Measurements from ENCODE around the gene PKD2. TPM values are rescaled to one million over a fixed set of nuclear protein-coding genes. Genes with fewer than 3 reads are reported as not detected.

The PKD2 gene
- total RNA-seq = 1 to 10 TPM; 7.4 to 7.7 TPM

DNA sequence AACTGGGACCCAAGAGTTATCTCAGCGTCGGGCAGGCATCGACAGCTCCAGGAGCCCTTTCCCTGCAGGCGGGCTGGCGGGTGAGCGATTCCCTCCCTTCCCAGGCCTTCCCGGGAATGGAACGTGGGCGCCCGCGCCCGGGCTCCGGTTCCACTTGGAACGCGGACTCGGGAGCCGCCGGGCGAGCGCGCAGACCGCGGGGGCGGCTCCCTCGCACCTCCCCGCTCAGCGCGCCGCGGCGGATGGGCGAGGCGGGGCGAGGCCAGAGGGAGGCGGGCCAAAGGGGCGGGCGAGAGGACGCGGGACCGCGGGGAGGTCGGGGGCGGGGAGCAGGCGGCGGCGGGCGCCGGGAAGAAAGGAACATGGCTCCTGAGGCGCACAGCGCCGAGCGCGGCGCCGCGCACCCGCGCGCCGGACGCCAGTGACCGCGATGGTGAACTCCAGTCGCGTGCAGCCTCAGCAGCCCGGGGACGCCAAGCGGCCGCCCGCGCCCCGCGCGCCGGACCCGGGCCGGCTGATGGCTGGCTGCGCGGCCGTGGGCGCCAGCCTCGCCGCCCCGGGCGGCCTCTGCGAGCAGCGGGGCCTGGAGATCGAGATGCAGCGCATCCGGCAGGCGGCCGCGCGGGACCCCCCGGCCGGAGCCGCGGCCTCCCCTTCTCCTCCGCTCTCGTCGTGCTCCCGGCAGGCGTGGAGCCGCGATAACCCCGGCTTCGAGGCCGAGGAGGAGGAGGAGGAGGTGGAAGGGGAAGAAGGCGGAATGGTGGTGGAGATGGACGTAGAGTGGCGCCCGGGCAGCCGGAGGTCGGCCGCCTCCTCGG, at the start of gene PKD2:
PKD2 (plus strand) TSS at position 332 of the 818 bp plus-strand sequence; CDS start at position 431, 99 bp downstream.
- peak; percentile 94 for ATAC-seq
- CTCF ChIA-PET = interaction anchor here (0.7 to 0.9 kb wide), 2 partner anchors 22 to 32 kb away, joined by 3 read pairs; partner anchors contain the start of gene SPP1

DNA sequence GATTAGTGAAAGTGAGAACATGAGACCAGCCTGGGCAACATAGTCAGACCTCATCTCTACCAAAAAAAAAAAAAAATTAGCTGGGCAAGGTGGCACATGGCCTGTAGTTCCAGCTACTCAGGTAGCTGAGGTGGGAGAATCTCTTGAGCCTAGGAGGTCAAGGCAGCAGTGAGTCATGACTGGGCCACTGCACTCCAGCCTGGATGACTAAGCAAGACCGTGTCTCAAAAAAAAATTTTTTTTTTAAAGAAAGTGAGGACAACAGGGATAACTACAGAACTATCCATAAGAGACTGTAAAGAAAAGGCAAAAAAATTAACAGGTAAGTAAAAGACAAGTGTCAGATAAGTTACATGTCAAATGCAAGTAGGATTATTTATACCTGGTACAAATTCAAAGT, 45.4 kb upstream of the PKD2 start:
- POLR2A ChIA-PET = no interaction called here
- Mint-ChIP-seq H3K4me1 (ENCODE audit: low read depth) (no peaks in the 10 kb centered on the region), H3K27me3 (ENCODE audit: low read depth) (peaks cover 4% of the 10 kb centered on the region), H3K36me3 (ENCODE audit: low read depth) (no peaks in the 10 kb centered on the region), H3K4me3 (no peak overlapping the region), H3K27ac (no peak overlapping the region), H3K9me3 (ENCODE audit: insufficient read depth) (no peaks in the 10 kb centered on the region)
- DNase-seq = no peak
- CTCF ChIA-PET = interaction anchor here (1.0 kb wide), 1 partner anchor 12 kb away, joined by 8 read pairs; no protein-coding TSS in a partner anchor
- ATAC-seq = no peak

More for the DNA sequence above, at the start of gene PKD2:
- H3K27me3 Mint-ChIP-seq (ENCODE audit: low read depth) = peaks cover 31% of the 10 kb centered on the region
- peaks cover 25% of the 10 kb centered on the region for H3K4me1 Mint-ChIP-seq (ENCODE audit: low read depth)
- H3K36me3 Mint-ChIP-seq (ENCODE audit: low read depth) = peaks cover 1% of the 10 kb centered on the region
- no peaks in the 10 kb centered on the region for H3K9me3 Mint-ChIP-seq (ENCODE audit: insufficient read depth)
- DNase-seq = peak; percentile 82
- POLR2A ChIA-PET = no interaction called here
- H3K4me3 Mint-ChIP-seq = peak within 1 kb of the TSS; percentile 81
- peak within 1 kb of the TSS; percentile 66 for H3K27ac Mint-ChIP-seq

DNA sequence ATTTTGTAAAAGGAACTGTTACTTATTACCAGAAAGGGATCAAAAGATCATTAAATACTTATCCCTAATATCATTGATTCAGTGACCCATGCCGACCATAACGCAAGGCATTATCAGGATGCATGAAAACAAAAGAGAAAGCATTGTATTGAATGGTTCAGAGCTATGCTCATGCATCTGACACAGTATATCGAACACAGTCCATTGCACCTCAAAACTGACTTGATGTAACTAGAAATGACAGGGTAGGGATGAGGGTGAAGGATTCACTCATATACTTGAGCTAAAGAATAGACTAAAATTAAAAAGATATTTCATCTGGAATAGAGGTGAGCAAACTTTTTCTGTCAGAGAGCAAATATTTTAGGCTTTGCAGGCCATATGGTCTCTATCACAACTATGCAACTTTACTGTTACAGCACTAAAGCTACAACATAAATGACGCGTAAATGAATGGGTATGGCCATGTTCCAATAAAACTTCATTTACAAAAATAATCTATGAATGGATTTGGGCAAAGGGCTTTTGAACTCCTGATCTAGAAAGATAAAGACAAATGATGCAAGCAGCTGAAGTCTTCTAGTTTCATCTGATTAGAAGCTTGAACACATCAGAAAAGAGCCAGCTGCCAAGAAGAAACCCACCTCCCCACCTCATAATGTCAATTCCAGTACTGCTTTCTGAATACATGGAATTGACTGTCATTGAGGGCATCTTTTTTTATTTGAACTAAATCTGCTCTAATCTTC, 44.9 kb upstream of the PKD2 start:
- POLR2A ChIA-PET = no interaction called here
- Mint-ChIP-seq H3K4me3 (no peak overlapping the region), H3K36me3 (ENCODE audit: low read depth) (no peaks in the 10 kb centered on the region), H3K9me3 (ENCODE audit: insufficient read depth) (no peaks in the 10 kb centered on the region), H3K27ac (no peak overlapping the region), H3K27me3 (ENCODE audit: low read depth) (peaks cover 4% of the 10 kb centered on the region), H3K4me1 (ENCODE audit: low read depth) (no peaks in the 10 kb centered on the region)
- CTCF ChIA-PET = interaction anchor here (3.5 kb wide), 1 partner anchor 11 kb away, joined by 21 read pairs; no protein-coding TSS in a partner anchor
- DNase-seq (no peak), ATAC-seq (no peak)

DNA sequence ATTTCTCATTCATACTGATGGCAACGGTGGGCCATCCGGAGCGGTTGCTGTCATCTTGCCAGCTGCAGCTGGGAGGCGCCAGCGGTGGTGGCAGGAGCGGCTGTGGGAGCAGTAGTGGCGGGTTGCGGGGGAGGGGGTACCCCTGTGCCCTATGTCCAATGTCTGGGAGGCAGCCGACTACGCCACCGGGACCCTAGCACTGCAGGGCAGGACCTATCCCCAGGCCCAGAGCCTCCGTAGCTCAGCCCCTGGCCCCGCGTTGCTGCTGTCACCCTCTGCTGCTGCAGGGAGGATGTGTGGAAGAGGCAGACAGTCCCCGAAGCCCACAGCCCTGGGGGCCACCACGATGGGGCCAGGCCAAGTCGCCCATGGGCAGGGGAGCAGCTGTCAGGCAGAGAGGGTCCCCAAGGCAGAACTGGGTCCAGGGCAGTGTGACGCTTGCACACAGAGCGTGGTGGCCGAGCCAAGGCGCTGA, 41.9 kb upstream of the PKD2 start:
- POLR2A ChIA-PET = no interaction called here

DNA sequence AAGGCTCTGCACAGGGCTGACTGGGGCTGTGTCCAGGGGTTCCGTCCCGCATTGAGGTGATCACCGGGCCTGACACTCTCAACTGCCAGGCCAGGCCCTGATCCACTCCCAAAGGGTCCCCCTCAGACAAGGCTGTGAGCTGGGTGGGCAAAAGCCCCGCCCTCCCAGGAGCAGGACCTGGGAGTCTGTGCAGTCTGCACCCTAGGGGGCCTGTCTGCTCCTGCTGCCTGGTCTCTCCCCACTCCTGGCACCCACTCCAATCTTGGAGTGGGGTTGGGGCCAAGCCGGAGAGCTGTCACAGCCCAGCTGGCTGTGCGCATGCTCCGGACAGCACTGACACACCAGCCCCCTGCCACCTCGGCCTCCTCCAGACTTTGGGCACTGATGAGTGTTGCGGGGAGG, 41.3 kb upstream of the PKD2 start:
- CTCF ChIA-PET = no interaction called here
- DNase-seq = no peak
- Mint-ChIP-seq H3K36me3 (ENCODE audit: low read depth) (no peaks in the 10 kb centered on the region), H3K9me3 (ENCODE audit: insufficient read depth) (no peaks in the 10 kb centered on the region), H3K4me3 (no peak overlapping the region), H3K27ac (no peak overlapping the region), H3K27me3 (ENCODE audit: low read depth) (peaks cover 15% of the 10 kb centered on the region), H3K4me1 (ENCODE audit: low read depth) (no peaks in the 10 kb centered on the region)
- POLR2A ChIA-PET = no interaction called here
- no peak for ATAC-seq

More for the DNA sequence above, 41.9 kb upstream of the PKD2 start:
- ATAC-seq (no peak), DNase-seq (no peak)
- no peak overlapping the region for H3K27ac Mint-ChIP-seq
- no peaks in the 10 kb centered on the region for H3K4me1 Mint-ChIP-seq (ENCODE audit: low read depth)
- no peak overlapping the region for H3K4me3 Mint-ChIP-seq
- H3K27me3 Mint-ChIP-seq (ENCODE audit: low read depth) = peaks cover 13% of the 10 kb centered on the region
- H3K36me3 Mint-ChIP-seq (ENCODE audit: low read depth) = no peaks in the 10 kb centered on the region
- CTCF ChIA-PET = interaction anchor here (3.5 kb wide), 1 partner anchor 8 kb away, joined by 21 read pairs; no protein-coding TSS in a partner anchor
- no peaks in the 10 kb centered on the region for H3K9me3 Mint-ChIP-seq (ENCODE audit: insufficient read depth)

DNA sequence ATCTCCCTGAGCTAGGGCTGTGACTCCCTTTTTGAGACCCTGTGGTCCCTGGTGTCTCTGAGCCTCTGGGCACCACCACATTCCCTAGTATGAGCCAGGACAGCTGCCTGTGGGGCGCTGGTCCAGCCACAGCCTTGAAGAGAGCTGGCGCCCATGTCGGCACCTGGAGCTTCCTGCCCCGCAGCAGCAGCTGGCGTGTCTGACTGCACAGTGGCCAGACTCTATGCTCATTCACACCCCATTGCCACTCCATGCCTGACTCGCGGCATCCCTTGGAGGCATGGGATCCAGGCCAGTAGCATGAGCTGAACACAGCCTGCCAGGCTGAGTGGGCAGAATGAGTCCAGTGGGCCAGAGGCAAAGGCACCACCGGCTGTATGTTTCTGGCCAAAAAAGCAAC, 40.2 kb upstream of the PKD2 start:
- Mint-ChIP-seq H3K36me3 (ENCODE audit: low read depth) (no peaks in the 10 kb centered on the region), H3K4me3 (no peak overlapping the region), H3K27ac (no peak overlapping the region), H3K4me1 (ENCODE audit: low read depth) (no peaks in the 10 kb centered on the region), H3K27me3 (ENCODE audit: low read depth) (peaks cover 18% of the 10 kb centered on the region), H3K9me3 (ENCODE audit: insufficient read depth) (no peaks in the 10 kb centered on the region)
- ATAC-seq = no peak
- ChIA-PET POLR2A (interaction anchor here (0.8 kb wide), 1 partner anchor 145 kb away, joined by 3 read pairs; no protein-coding TSS in a partner anchor), CTCF (no interaction called here)
- DNase-seq = no peak

DNA sequence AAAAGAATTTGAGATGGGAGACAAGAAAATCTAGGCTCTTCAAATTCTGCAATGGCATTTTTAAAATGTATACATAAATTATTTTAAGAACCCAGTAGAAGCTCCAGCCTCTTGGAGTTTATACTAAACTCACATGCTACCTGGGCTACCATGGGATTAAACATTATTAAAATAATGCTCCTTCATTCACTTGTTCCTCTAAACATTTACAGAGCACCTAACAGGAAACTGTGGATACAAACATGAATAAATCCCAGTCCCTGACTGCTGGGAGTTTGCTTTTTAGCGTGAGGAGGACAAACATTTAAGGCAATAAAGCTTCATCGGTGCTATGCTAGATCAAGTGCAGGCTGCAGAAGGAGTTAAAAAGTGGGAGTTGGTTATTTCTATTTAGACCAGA, 37.3 kb upstream of the PKD2 start:
- CTCF ChIA-PET = no interaction called here
- H3K4me1 Mint-ChIP-seq (ENCODE audit: low read depth) = no peaks in the 10 kb centered on the region
- ATAC-seq = no peak
- H3K4me3 Mint-ChIP-seq = no peak overlapping the region
- POLR2A ChIA-PET = no interaction called here
- no peaks in the 10 kb centered on the region for H3K36me3 Mint-ChIP-seq (ENCODE audit: low read depth)
- H3K27me3 Mint-ChIP-seq (ENCODE audit: low read depth) = peaks cover 29% of the 10 kb centered on the region
- DNase-seq = no peak
- no peaks in the 10 kb centered on the region for H3K9me3 Mint-ChIP-seq (ENCODE audit: insufficient read depth)
- H3K27ac Mint-ChIP-seq = no peak overlapping the region

DNA sequence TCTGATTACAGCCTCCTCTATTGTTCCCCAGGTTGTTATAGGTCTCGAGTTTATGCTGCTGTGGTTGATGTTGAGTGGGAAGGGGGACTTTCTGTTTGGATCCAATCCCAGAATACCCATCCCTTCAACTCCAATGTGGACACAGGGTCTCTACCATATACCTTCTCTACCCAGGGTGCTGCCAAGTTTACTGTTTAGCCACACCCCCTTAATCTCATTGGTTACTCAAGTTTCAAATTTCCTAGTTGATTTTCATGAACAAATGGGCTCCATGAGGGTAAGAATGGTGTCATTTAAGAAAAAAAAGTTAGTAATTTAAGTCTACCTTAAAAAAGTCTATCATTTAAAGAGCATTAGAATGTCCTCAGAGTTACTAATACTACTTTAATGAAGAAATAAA, 35.6 kb upstream of the PKD2 start:
- Mint-ChIP-seq H3K36me3 (ENCODE audit: low read depth) (no peaks in the 10 kb centered on the region), H3K4me1 (ENCODE audit: low read depth) (peaks cover 7% of the 10 kb centered on the region), H3K4me3 (no peak overlapping the region), H3K27me3 (ENCODE audit: low read depth) (peaks cover 34% of the 10 kb centered on the region), H3K9me3 (ENCODE audit: insufficient read depth) (no peaks in the 10 kb centered on the region), H3K27ac (no peak overlapping the region)
- ChIA-PET POLR2A (no interaction called here), CTCF (interaction anchor here (0.8 to 2.7 kb wide), 4 partner anchors 15 to 123 kb away, joined by 3 to 16 read pairs (median 10); no protein-coding TSS in a partner anchor)
- no peak for DNase-seq
- no peak for ATAC-seq

DNA sequence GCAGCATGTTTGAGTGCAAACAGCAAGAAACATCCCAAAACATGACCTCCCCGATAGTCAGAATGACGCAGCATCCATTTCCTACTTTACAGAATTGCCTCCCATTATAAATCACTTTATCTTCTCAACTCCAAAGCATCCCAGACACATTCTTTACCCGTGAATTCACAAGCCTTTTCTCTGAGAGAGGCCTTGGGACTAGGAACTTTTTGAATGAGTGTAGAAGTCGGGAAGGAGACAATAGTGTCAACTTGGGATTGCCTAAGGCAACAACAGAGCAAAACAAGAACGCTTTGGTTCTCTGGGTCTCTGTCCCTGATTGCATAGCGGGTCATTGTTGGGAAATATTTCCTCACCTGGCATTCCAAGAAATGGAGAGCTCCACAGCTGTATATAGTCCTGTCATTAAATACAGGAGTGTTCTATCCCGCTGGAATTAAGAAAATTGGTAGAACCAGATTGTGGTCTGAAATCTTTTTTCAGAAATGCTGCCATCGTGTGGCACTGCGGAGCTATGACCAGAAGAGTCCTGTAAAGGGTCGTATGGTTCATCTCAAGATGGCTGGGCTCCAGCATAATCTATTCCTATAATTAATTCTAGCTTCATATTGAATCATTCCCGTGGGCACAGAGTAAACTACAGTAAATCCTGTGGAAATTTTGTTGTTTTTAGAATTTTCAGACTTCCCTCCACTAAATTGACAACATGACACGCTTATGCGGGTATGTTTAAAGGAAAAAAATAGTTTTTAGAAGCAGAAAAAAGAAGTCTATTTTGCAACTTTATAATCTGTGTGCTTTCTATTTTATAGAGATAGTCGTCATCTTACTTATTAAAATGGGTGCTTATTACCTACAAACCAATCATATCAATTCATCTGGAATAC, 33.9 kb upstream of the PKD2 start:
- peak; percentile 46 for DNase-seq
- CTCF ChIA-PET = interaction anchor here (0.6 to 2.7 kb wide), 19 partner anchors 10 to 559 kb away, joined by 3 to 21 read pairs (median 6); no protein-coding TSS in a partner anchor
- POLR2A ChIA-PET = no interaction called here

DNA sequence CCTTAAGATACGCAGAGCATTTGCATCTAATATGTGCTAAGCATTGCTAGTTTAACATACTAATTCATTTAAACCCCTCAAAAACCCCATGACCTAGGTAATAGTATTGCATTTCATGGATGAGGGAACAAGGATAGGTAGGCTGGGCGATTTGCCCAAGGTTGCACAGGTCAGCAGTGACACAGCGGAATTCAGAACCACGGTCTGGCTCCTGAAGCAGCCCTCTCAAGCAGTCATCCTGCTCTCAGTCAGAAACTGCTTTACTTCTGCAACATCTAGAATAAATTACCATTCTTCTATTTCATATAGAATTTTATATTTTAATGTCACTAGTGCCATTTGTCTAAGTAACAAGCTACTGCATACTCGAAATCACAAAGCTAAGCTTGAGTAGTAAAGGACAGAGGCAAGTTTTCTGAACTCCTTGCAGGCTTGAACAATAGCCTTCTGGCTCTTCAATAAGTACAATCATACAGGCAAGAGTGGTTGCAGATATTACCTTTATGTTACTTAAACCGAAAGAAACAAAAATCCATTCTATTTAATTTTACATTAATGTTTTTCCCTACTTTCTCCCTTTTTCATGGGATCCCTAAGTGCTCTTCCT, 32.5 kb upstream of the PKD2 start:
- ATAC-seq (no peak), DNase-seq (no peak)
- Mint-ChIP-seq H3K36me3 (ENCODE audit: low read depth) (no peaks in the 10 kb centered on the region), H3K9me3 (ENCODE audit: insufficient read depth) (no peaks in the 10 kb centered on the region), H3K4me3 (no peak overlapping the region), H3K27me3 (ENCODE audit: low read depth) (peaks cover 34% of the 10 kb centered on the region), H3K4me1 (ENCODE audit: low read depth) (peaks cover 7% of the 10 kb centered on the region), H3K27ac (no peak overlapping the region)
- ChIA-PET POLR2A (no interaction called here), CTCF (interaction anchor here (2.0 to 2.4 kb wide), 4 partner anchors 11 to 126 kb away, joined by 5 to 18 read pairs (median 15); no protein-coding TSS in a partner anchor)

More for the DNA sequence above, 33.9 kb upstream of the PKD2 start:
- H3K9me3 Mint-ChIP-seq (ENCODE audit: insufficient read depth) = no peaks in the 10 kb centered on the region
- H3K4me3 Mint-ChIP-seq = no peak overlapping the region
- H3K4me1 Mint-ChIP-seq (ENCODE audit: low read depth) = peaks cover 7% of the 10 kb centered on the region
- H3K27ac Mint-ChIP-seq = no peak overlapping the region
- H3K27me3 Mint-ChIP-seq (ENCODE audit: low read depth) = peaks cover 41% of the 10 kb centered on the region
- ATAC-seq = peak; percentile 69
- no peaks in the 10 kb centered on the region for H3K36me3 Mint-ChIP-seq (ENCODE audit: low read depth)

DNA sequence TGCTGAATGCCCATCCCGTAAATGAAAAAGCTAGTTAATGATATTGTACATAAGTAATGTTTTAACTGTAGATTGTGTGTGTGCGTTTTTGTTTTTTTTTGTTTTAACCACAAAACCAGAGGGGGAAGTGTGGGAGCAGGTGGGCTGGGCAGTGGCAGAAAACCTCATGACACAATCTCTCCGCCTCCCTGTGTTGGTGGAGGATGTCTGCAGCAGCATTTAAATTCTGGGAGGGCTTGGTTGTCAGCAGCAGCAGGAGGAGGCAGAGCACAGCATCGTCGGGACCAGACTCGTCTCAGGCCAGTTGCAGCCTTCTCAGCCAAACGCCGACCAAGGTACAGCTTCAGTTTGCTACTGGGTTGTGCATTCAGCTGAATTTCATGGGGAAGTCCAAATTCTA, 32.0 kb upstream of the PKD2 start, which contains the start of gene SPP1:
SPP1 (plus strand) TSS at position 249 of the 400 bp plus-strand sequence. CDS start 1,182 bp downstream, outside the sequence.
- POLR2A ChIA-PET = no interaction called here
- H3K27ac Mint-ChIP-seq = no peak within 1 kb of the TSS
- peaks cover 36% of the 10 kb centered on the region for H3K27me3 Mint-ChIP-seq (ENCODE audit: low read depth)
- no peaks in the 10 kb centered on the region for H3K36me3 Mint-ChIP-seq (ENCODE audit: low read depth)
- peak; percentile 81 for ATAC-seq
- no peaks in the 10 kb centered on the region for H3K9me3 Mint-ChIP-seq (ENCODE audit: insufficient read depth)
- CTCF ChIA-PET = interaction anchor here (0.7 to 2.4 kb wide), 4 partner anchors 10 to 123 kb away, joined by 3 to 17 read pairs (median 9); no protein-coding TSS in a partner anchor
- peak; percentile 37 for DNase-seq
- peaks cover 7% of the 10 kb centered on the region for H3K4me1 Mint-ChIP-seq (ENCODE audit: low read depth)
- no peak within 1 kb of the TSS for H3K4me3 Mint-ChIP-seq
